Activated T-helper 2 cell treated with anti-CD3 and anti-CD28 coated beads, Interferon-gamma antibody, Interleukin-2, Interleukin-4, amounts not matched to agents 10 μg/mL and 5 μg/mL and 100 μg/mL, durations not matched to agents 14 hours and 24 hours and 36 hours (primary cell): ENCODE measurements around the gene USH1G. TPM values are rescaled to one million over a fixed set of nuclear protein-coding genes. Genes with fewer than 3 reads are reported as not detected.
A peak's percentile ranks its signal among the peaks of the same experiment; 100 is the strongest.
"Not testable (repeated sequence)": the region's sequence is repeated elsewhere in the genome, so short reads cannot be mapped to it uniquely, and the experiment has no call there.

Source experiments
- DNase-seq: peaks from one replicate; pipeline ENCODE4 v3.0.0; 2021; ENCODE audit warnings: low spot score
- H3K27ac Mint-ChIP-seq: one replicate; pipeline ENCODE4 v1.8.0; 2021; ENCODE audit warnings: mixed read lengths
- H3K27me3 Mint-ChIP-seq: one replicate; pipeline ENCODE4 v1.8.0; 2021; ENCODE audit warnings: low read depth, mixed read lengths
- H3K36me3 Mint-ChIP-seq: one replicate; pipeline ENCODE4 v1.8.0; 2021; ENCODE audit warnings: low read depth, mixed read lengths
- H3K4me1 Mint-ChIP-seq: one replicate; pipeline ENCODE4 v1.8.0; 2021; ENCODE audit warnings: low read depth, mixed read lengths
- H3K4me3 Mint-ChIP-seq: one replicate; pipeline ENCODE4 v1.8.0; 2021; ENCODE audit warnings: low read depth, mild to moderate bottlenecking, moderate library complexity, mixed read lengths
- H3K9me3 Mint-ChIP-seq: one replicate; pipeline ENCODE4 v1.8.0; 2021; ENCODE audit warnings: mixed read lengths
- intact Hi-C: fragments of 100-400 bp; cut with micrococcal nuclease; formaldehyde crosslinking; loops from one replicate; pipeline ENCODE4 v1.15.1; 2023
- total RNA-seq: library from RNA; stranded (reverse); gene quantifications from 2 replicates; pipeline ENCODE4 v1.2.3, GENCODE V29; 2022

The USH1G gene
- total RNA-seq: not detected in 2 replicates

- intact Hi-C loops: loop anchor here (1.0 kb wide), 1 partner anchor 35 kb away; no protein-coding TSS in a partner anchor
- Mint-ChIP-seq H3K4me3 (peak within 1 kb of the TSS; percentile 33), H3K27me3 (peaks cover 44% of the 10 kb centered on the region)
Observed at GRCh38 chr17:74922694-74923537, at the start of gene USH1G. Gene USH1G (minus strand): TSS chr17:74923255. CDS start chr17:74923073, 182 bp downstream.

GRCh38 chr17:74972107-74972972, 49.3 kb upstream of the USH1G start, which contains the start of gene HID1:
Gene HID1 (minus strand): TSS chr17:74972759. CDS start chr17:74972656, 103 bp downstream.
- Mint-ChIP-seq H3K4me3 (peak within 1 kb of the TSS; percentile 77), H3K27me3 (peaks cover 24% of the 10 kb centered on the region), H3K27ac (no peak within 1 kb of the TSS), H3K36me3 (no peaks in the 10 kb centered on the region), H3K4me1 (peaks cover 6% of the 10 kb centered on the region), H3K9me3 (no peaks in the 10 kb centered on the region)
- intact Hi-C loops: no loop called here
- DNase-seq: peak; percentile 52

More at GRCh38 chr17:74922694-74923537, at the start of gene USH1G:
- DNase-seq: no peak
- Mint-ChIP-seq H3K36me3 (no peaks in the 10 kb centered on the region), H3K9me3 (no peaks in the 10 kb centered on the region), H3K4me1 (no peaks in the 10 kb centered on the region), H3K27ac (no peak within 1 kb of the TSS)

- Mint-ChIP-seq H3K36me3 (no peaks in the 10 kb centered on the region), H3K4me1 (peaks cover 6% of the 10 kb centered on the region), H3K27me3 (peaks cover 22% of the 10 kb centered on the region), H3K9me3 (no peaks in the 10 kb centered on the region), H3K4me3 (peak overlapping the region; percentile 56), H3K27ac (no peak overlapping the region)
- DNase-seq: no peak
- intact Hi-C loops: no loop called here
Observed at GRCh38 chr17:74971842-74972106, 48.7 kb upstream of the USH1G start.

DNA sequence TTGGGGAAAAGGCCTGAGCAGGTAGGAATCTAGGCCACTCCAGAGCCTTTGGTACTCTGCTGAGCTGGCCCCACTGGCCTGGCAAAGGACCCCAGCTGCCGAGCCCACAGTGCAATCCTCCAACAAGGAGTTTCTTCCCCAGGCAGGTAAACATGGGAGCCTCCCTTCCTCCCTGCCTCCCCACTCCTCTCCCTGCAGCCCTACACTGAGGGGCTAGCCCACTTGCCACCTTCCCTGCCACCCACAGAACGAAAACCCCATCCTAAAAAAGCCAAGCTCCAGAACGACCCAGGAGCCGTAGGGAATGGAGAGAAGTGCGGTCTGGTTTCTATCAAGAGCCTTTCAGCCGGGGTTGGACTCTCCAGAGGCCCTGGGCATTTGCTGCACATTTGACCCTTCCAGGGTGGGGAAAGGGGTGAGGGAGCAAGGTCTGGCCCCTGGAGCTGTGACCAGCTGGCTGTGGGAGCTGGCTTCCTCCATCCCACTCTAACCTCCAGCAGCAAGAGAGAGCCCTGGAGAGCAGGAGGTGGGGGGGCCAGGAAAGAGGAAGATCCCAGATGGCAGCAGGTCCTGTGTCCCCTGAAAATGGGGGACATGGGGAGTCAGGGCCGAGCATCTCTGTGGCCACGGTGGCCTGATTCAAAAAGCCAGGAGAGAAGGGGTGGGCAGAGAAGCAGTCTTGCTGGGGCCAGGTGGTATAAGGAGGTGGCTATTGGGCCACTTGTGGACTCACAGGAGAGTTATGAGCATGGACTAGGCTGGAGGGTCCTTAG, 48.2 kb upstream of the USH1G start:
- H3K4me1 Mint-ChIP-seq: peaks cover 6% of the 10 kb centered on the region
- H3K36me3 Mint-ChIP-seq: no peaks in the 10 kb centered on the region
- no peak for DNase-seq
- H3K9me3 Mint-ChIP-seq: no peaks in the 10 kb centered on the region
- H3K27me3 Mint-ChIP-seq: peaks cover 21% of the 10 kb centered on the region
- peak overlapping the region; percentile 56 for H3K4me3 Mint-ChIP-seq
- intact Hi-C loops: no loop called here
- no peak overlapping the region for H3K27ac Mint-ChIP-seq

- H3K4me3 Mint-ChIP-seq: no peak overlapping the region
- no peak for DNase-seq
- peaks cover 6% of the 10 kb centered on the region for H3K4me1 Mint-ChIP-seq
- no peak overlapping the region for H3K27ac Mint-ChIP-seq
- no peaks in the 10 kb centered on the region for H3K9me3 Mint-ChIP-seq
- no peaks in the 10 kb centered on the region for H3K36me3 Mint-ChIP-seq
- intact Hi-C loops: no loop called here
- H3K27me3 Mint-ChIP-seq: peaks cover 21% of the 10 kb centered on the region
Observed at GRCh38 chr17:74970395-74970794, 47.3 kb upstream of the USH1G start.

GRCh38 chr17:74969501-74969900, 46.4 kb upstream of the USH1G start:
- H3K27me3 Mint-ChIP-seq: peaks cover 17% of the 10 kb centered on the region
- H3K36me3 Mint-ChIP-seq, H3K27ac Mint-ChIP-seq, H3K9me3 Mint-ChIP-seq, intact Hi-C loops, H3K4me1 Mint-ChIP-seq, H3K4me3 Mint-ChIP-seq, DNase-seq: not testable (repeated sequence)

DNA sequence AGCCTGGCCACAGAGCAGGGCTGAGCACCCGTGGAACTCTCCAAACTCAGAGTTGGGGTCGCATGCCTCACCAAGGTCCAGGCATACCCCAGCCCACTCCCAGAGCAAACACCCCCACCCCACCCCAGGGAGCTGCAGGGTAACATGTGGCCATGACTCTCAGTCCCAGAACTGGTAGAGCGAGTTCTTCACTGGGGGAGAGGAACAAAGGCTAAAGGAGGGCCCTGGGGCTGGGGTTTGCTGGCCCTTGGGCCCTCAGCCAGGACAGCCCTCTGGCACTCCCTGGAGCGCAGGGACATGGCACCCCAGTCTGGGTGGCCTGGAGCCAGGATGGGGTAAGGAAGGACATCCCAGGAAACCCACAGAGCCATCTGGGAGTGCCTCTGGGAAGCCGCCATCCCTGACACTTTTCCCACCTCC, 45.3 kb upstream of the USH1G start:
- no peak overlapping the region for H3K27ac Mint-ChIP-seq
- no peaks in the 10 kb centered on the region for H3K9me3 Mint-ChIP-seq
- H3K27me3 Mint-ChIP-seq: peaks cover 16% of the 10 kb centered on the region
- H3K36me3 Mint-ChIP-seq: no peaks in the 10 kb centered on the region
- intact Hi-C loops: no loop called here
- H3K4me3 Mint-ChIP-seq: no peak overlapping the region
- no peak for DNase-seq
- peaks cover 6% of the 10 kb centered on the region for H3K4me1 Mint-ChIP-seq

DNA sequence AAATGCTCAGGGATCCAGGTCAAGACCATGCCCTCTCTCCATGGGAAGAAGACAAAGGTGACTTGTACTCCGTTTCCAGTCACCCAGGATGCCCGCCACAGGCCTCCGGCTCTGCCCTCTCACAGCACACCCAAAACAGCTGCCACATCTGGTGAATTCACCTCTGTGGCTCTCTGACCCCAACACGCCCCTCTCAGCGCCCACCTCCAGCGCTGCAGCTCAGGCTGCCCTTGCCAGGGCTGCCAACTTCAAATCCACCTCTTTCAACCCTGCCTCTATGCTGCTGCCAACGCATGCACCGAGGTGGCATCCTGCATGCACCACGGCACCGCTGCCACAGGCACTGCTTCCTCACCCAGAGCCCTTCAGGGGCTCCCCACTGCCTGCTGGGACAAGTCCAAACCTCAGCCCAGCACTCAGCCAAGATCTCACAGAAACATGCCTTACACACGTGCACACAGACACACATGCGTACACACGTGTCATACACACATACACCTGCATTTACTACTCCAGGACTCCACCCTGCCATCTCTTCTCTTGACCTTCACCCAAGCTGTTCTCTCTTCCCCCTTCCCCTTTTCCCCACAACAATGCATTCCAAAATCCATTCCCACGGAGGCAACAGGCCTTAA, 42.0 kb upstream of the USH1G start:
- H3K27ac Mint-ChIP-seq: no peak overlapping the region
- H3K4me3 Mint-ChIP-seq: no peak overlapping the region
- DNase-seq: no peak
- H3K27me3 Mint-ChIP-seq: no peaks in the 10 kb centered on the region
- H3K4me1 Mint-ChIP-seq: peaks cover 4% of the 10 kb centered on the region
- intact Hi-C loops: loop anchor here (5.0 kb wide), 3 partner anchors 67 to 237 kb away; partner anchors contain the start of gene ARMC7
- H3K36me3 Mint-ChIP-seq: no peaks in the 10 kb centered on the region
- no peaks in the 10 kb centered on the region for H3K9me3 Mint-ChIP-seq

- DNase-seq: no peak
- no peaks in the 10 kb centered on the region for H3K27me3 Mint-ChIP-seq
- H3K4me1 Mint-ChIP-seq: peaks cover 4% of the 10 kb centered on the region
- no peaks in the 10 kb centered on the region for H3K36me3 Mint-ChIP-seq
- no peak overlapping the region for H3K4me3 Mint-ChIP-seq
- no peak overlapping the region for H3K27ac Mint-ChIP-seq
- H3K9me3 Mint-ChIP-seq: no peaks in the 10 kb centered on the region
- intact Hi-C loops: loop anchor here (5.0 kb wide), 3 partner anchors 68 to 238 kb away; partner anchors contain the start of gene ARMC7
Observed at GRCh38 chr17:74964246-74964761, 41.2 kb upstream of the USH1G start.

- no peak for DNase-seq
- peaks cover 4% of the 10 kb centered on the region for H3K4me1 Mint-ChIP-seq
- no peak overlapping the region for H3K27ac Mint-ChIP-seq
- H3K27me3 Mint-ChIP-seq: no peaks in the 10 kb centered on the region
- no peaks in the 10 kb centered on the region for H3K9me3 Mint-ChIP-seq
- H3K36me3 Mint-ChIP-seq: no peaks in the 10 kb centered on the region
- no peak overlapping the region for H3K4me3 Mint-ChIP-seq
- intact Hi-C loops: loop anchor here (5.0 kb wide), 3 partner anchors 69 to 239 kb away; partner anchors contain the start of gene ARMC7
Observed at GRCh38 chr17:74963656-74964055, 40.6 kb upstream of the USH1G start.

GRCh38 chr17:74962622-74963394, 39.8 kb upstream of the USH1G start:
- no peak overlapping the region for H3K27ac Mint-ChIP-seq
- DNase-seq: no peak
- intact Hi-C loops: loop anchor here (5.0 kb wide), 3 partner anchors 69 to 239 kb away; partner anchors contain the start of gene ARMC7
- no peaks in the 10 kb centered on the region for H3K9me3 Mint-ChIP-seq
- H3K36me3 Mint-ChIP-seq: no peaks in the 10 kb centered on the region
- H3K4me3 Mint-ChIP-seq: no peak overlapping the region
- H3K4me1 Mint-ChIP-seq: peaks cover 4% of the 10 kb centered on the region
- H3K27me3 Mint-ChIP-seq: no peaks in the 10 kb centered on the region
